ENCODE data around the gene SLC38A1. TPM values are rescaled to one million over a fixed set of nuclear protein-coding genes. Genes with fewer than 3 reads are reported as not detected.

The SLC38A1 gene
- polyA plus RNA-seq, 2 of the 4 experiments (the other 2 are of a cell fraction), result 62.7 to 231 TPM

DNA sequence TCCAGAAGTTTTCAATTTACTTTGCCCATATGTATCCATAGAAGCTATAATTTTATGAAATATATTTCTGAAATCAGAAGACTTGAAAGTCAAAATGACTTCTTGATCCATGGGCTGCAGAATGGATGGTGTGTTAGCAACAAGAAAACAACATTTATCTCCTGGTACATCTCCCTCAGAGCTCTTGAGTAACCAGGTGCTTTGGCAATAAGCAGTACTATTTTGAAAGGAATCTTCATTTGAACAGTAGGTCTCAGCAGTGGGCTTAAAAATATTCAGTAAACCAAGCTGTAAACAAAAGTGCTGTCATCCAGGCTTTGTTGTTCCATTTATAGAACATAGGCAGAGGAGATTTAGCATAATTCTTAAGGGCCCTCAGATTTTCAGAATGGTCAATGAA, 100.4 kb downstream of the SLC38A1 start:
- Histone ChIP-seq H3K4me3 (no peak overlapping the region), H3K4me2 (no peak overlapping the region), H3K9me3 (peaks cover 5% of the 10 kb centered on the region; the same call in 1 of the 3 replicates), H3K27ac (no peak overlapping the region), H3K4me1 (no peaks in the 10 kb centered on the region)
- DNase-seq (ENCODE audit: low read depth in 1 of 2, low spot score in 1 of 2) (no peak), ATAC-seq (no peak), FAIRE-seq (no peak)
- ChIA-PET POLR2A (no interaction called here), CTCF (no interaction called here)
- TF ChIP-seq BHLHE40 (IDR thresholded peaks at IDR 0.05; ENCODE audit: low read depth, low read length) (no peak), SREBF2 (IDR thresholded peaks at IDR 0.05) (no peak), POLR2AphosphoS2 (conservative IDR thresholded peaks at IDR 0.05; ENCODE audit: low read length) (no peak), MAZ (IDR thresholded peaks at IDR 0.05; ENCODE audit: borderline replicate concordance, low read depth, low read length) (no peak)

GRCh38 chr12:46167412-46167811, 101.4 kb downstream of the SLC38A1 start:
- 51% methylated on average over 2 of the region's 2 CpGs for WGBS (ENCODE audit: missing lambda C conversion rate)
- ChIA-PET CTCF (interaction anchor here (0.6 kb wide), 1 partner anchor 752 kb away, joined by 4 read pairs; no protein-coding TSS in a partner anchor), POLR2A (no interaction called here)
- FAIRE-seq (no peak), DNase-seq (ENCODE audit: low read depth in 1 of 2, low spot score in 1 of 2) (no peak), ATAC-seq (no peak)
- TF ChIP-seq, protein P1, sequence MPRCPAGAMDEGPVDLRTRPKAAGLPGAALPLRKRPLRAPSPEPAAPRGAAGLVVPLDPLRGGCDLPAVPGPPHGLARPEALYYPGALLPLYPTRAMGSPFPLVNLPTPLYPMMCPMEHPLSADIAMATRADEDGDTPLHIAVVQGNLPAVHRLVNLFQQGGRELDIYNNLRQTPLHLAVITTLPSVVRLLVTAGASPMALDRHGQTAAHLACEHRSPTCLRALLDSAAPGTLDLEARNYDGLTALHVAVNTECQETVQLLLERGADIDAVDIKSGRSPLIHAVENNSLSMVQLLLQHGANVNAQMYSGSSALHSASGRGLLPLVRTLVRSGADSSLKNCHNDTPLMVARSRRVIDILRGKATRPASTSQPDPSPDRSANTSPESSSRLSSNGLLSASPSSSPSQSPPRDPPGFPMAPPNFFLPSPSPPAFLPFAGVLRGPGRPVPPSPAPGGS (IDR thresholded peaks at IDR 0.05), result no peak
- TF ChIP-seq, protein P2, sequence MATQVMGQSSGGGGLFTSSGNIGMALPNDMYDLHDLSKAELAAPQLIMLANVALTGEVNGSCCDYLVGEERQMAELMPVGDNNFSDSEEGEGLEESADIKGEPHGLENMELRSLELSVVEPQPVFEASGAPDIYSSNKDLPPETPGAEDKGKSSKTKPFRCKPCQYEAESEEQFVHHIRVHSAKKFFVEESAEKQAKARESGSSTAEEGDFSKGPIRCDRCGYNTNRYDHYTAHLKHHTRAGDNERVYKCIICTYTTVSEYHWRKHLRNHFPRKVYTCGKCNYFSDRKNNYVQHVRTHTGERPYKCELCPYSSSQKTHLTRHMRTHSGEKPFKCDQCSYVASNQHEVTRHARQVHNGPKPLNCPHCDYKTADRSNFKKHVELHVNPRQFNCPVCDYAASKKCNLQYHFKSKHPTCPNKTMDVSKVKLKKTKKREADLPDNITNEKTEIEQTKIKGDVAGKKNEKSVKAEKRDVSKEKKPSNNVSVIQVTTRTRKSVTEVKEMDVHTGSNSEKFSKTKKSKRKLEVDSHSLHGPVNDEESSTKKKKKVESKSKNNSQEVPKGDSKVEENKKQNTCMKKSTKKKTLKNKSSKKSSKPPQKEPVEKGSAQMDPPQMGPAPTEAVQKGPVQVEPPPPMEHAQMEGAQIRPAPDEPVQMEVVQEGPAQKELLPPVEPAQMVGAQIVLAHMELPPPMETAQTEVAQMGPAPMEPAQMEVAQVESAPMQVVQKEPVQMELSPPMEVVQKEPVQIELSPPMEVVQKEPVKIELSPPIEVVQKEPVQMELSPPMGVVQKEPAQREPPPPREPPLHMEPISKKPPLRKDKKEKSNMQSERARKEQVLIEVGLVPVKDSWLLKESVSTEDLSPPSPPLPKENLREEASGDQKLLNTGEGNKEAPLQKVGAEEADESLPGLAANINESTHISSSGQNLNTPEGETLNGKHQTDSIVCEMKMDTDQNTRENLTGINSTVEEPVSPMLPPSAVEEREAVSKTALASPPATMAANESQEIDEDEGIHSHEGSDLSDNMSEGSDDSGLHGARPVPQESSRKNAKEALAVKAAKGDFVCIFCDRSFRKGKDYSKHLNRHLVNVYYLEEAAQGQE (IDR thresholded peaks at IDR 0.05), result no peak
- TF ChIP-seq POLR2A (IDR thresholded peaks at IDR 0.05; ENCODE audit: low read length) (no peak), FOSL2 (IDR thresholded peaks at IDR 0.05) (no peak), FOSL2 (CRISPR knock-in tag; IDR thresholded peaks at IDR 0.05) (no peak), MYC (IDR thresholded peaks at IDR 0.05; ENCODE audit: borderline replicate concordance, low read length) (no peak), ZFP36 (IDR thresholded peaks at IDR 0.05; ENCODE audit: borderline replicate concordance, partially characterized antibody) (no peak)
- no peaks in the 10 kb centered on the region for H3K4me1 ChIP-seq
- H3K27ac ChIP-seq, result no peak overlapping the region
- no peak overlapping the region for H3K4me2 ChIP-seq
- peaks cover 5% of the 10 kb centered on the region; the same call in 1 of the 3 replicates for H3K9me3 ChIP-seq
- H3K4me3 ChIP-seq, result no peak overlapping the region

- ChIA-PET CTCF (interaction anchor here (1.1 to 1.4 kb wide), 3 partner anchors 13 to 52 kb away, joined by 3 to 4 read pairs (median 3); no protein-coding TSS in a partner anchor), POLR2A (no interaction called here)
- no peak overlapping the region for H3K4me3 ChIP-seq
- H3K27ac ChIP-seq, result no peak overlapping the region
- FAIRE-seq, result no peak
- no peak for DNase-seq (ENCODE audit: low read depth in 1 of 2, low spot score in 1 of 2)
- ATAC-seq, result no peak
- H3K9me3 ChIP-seq, result peaks cover 5% of the 10 kb centered on the region; the same call in 1 of the 3 replicates
- WGBS (ENCODE audit: missing lambda C conversion rate), result 72% methylated on average over 5 of the region's 5 CpGs
- no peak for TF ChIP-seq CEBPB (IDR thresholded peaks at IDR 0.05)
- TF ChIP-seq JUN (IDR thresholded peaks at IDR 0.05), result no peak
- no peak for TF ChIP-seq RFX5 (IDR thresholded peaks at IDR 0.05)
- TF ChIP-seq SREBF2 (IDR thresholded peaks at IDR 0.05), result no peak
- TF ChIP-seq ZNF302 (CRISPR knock-in tag; IDR thresholded peaks at IDR 0.05), result no peak
- TF ChIP-seq, protein P3, sequence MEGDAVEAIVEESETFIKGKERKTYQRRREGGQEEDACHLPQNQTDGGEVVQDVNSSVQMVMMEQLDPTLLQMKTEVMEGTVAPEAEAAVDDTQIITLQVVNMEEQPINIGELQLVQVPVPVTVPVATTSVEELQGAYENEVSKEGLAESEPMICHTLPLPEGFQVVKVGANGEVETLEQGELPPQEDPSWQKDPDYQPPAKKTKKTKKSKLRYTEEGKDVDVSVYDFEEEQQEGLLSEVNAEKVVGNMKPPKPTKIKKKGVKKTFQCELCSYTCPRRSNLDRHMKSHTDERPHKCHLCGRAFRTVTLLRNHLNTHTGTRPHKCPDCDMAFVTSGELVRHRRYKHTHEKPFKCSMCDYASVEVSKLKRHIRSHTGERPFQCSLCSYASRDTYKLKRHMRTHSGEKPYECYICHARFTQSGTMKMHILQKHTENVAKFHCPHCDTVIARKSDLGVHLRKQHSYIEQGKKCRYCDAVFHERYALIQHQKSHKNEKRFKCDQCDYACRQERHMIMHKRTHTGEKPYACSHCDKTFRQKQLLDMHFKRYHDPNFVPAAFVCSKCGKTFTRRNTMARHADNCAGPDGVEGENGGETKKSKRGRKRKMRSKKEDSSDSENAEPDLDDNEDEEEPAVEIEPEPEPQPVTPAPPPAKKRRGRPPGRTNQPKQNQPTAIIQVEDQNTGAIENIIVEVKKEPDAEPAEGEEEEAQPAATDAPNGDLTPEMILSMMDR (IDR thresholded peaks at IDR 0.05), result no peak
- TF ChIP-seq TFCP2L1 (CRISPR knock-in tag; IDR thresholded peaks at IDR 0.05), result no peak
- TF ChIP-seq ZC3H11A (IDR thresholded peaks at IDR 0.05), result no peak
- no peak for TF ChIP-seq POLR2AphosphoS2 (conservative IDR thresholded peaks at IDR 0.05; ENCODE audit: low read length)
- no peak for TF ChIP-seq NPAS2 (CRISPR knock-in tag; IDR thresholded peaks at IDR 0.05; ENCODE audit: borderline replicate concordance)
- no peak for TF ChIP-seq USF2 (IDR thresholded peaks at IDR 0.05)
- TF ChIP-seq, protein P4, sequence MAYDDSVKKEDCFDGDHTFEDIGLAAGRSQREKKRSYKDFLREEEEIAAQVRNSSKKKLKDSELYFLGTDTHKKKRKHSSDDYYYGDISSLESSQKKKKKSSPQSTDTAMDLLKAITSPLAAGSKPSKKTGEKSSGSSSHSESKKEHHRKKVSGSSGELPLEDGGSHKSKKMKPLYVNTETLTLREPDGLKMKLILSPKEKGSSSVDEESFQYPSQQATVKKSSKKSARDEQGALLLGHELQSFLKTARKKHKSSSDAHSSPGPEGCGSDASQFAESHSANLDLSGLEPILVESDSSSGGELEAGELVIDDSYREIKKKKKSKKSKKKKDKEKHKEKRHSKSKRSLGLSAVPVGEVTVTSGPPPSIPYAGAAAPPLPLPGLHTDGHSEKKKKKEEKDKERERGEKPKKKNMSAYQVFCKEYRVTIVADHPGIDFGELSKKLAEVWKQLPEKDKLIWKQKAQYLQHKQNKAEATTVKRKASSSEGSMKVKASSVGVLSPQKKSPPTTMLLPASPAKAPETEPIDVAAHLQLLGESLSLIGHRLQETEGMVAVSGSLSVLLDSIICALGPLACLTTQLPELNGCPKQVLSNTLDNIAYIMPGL (CRISPR knock-in tag; IDR thresholded peaks at IDR 0.05; ENCODE audit: borderline replicate concordance), result no peak
- TF ChIP-seq MYC (IDR thresholded peaks at IDR 0.05; ENCODE audit: borderline replicate concordance, low read length), result no peak
- no peak for TF ChIP-seq RARB (CRISPR knock-in tag; IDR thresholded peaks at IDR 0.05)
- TF ChIP-seq HOXB13 (CRISPR knock-in tag; IDR thresholded peaks at IDR 0.05; ENCODE audit: low read depth), result no peak
- no peak for TF ChIP-seq HOXB5 (CRISPR knock-in tag; IDR thresholded peaks at IDR 0.05)
- TF ChIP-seq, protein P5, sequence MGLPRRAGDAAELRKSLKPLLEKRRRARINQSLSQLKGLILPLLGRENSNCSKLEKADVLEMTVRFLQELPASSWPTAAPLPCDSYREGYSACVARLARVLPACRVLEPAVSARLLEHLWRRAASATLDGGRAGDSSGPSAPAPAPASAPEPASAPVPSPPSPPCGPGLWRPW (IDR thresholded peaks at IDR 0.05), result no peak
- H3K4me1 ChIP-seq, result no peaks in the 10 kb centered on the region
- no peak overlapping the region for H3K4me2 ChIP-seq
These were observed 103.7 kb downstream of the SLC38A1 start for GRCh38 chr12:46165191-46165590.
